OCI-LY1 (cell line): Measurements from ENCODE around the gene HBZ.
"Not testable (repeated sequence)": the region's sequence is repeated elsewhere in the genome, so short reads cannot be mapped to it uniquely, and the experiment has no call there.

Experiments
- CTCF ChIP-seq: fragments of 200-600 bp; sonication (generic), shearing (Covaris generic); IDR thresholded peaks from 2 replicates; pipeline ENCODE4 v1.5.1; 2017; ENCODE audit warnings: mild to moderate bottlenecking, antibody characterized with exemption, low read length, moderate library complexity, mixed read lengths
- EZH2 ChIP-seq: fragments of 200-600 bp; sonication (generic), shearing (Covaris generic); IDR thresholded peaks from 2 replicates; pipeline ENCODE4 v1.8.0; 2017; ENCODE audit warnings: borderline replicate concordance, mixed run types, mild to moderate bottlenecking, antibody characterized with exemption, low read length, moderate library complexity, mixed read lengths

- not testable (repeated sequence) for TF ChIP-seq CTCF, EZH2
Observed at GRCh38 chr16:123558-124350, 28.7 kb upstream of the HBZ start.
